ENCODE results near the gene RAG1.

DNA sequence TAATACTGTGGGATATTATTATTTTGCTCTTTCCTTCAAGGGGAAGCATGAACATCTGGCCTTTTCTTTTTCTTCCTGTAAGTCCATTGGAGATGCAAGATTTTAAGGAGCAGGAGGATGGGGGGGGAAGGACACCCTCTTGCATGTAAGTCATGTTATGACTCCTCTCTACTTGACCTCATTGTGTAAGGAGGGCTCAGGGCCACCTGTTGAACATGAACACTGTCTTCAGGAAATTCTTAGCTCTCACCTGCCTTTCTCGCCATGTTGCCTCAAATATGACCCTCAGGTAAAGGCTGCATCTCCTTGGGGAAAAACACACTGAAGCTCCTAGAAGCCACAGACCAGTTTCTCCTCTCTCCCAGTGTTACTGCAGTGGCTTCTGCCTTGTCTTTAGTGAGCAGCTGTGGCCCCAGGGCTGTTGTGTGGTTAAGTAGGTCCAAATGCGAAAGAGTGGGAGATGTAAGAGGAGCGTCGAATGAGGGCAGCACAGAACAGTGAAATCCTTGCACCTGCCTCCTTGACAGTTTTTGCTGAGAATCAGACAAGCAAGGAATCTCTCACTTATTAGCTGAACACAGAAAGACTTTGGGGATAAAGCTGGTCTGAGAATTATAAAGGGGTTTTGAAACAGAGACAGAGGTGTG lies 1.3 kb upstream of the RAG1 start:
- TF ChIP-seq POLR2A (IDR thresholded peaks at IDR 0.05), result no peak
- TF ChIP-seq, protein P1, sequence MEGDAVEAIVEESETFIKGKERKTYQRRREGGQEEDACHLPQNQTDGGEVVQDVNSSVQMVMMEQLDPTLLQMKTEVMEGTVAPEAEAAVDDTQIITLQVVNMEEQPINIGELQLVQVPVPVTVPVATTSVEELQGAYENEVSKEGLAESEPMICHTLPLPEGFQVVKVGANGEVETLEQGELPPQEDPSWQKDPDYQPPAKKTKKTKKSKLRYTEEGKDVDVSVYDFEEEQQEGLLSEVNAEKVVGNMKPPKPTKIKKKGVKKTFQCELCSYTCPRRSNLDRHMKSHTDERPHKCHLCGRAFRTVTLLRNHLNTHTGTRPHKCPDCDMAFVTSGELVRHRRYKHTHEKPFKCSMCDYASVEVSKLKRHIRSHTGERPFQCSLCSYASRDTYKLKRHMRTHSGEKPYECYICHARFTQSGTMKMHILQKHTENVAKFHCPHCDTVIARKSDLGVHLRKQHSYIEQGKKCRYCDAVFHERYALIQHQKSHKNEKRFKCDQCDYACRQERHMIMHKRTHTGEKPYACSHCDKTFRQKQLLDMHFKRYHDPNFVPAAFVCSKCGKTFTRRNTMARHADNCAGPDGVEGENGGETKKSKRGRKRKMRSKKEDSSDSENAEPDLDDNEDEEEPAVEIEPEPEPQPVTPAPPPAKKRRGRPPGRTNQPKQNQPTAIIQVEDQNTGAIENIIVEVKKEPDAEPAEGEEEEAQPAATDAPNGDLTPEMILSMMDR (IDR thresholded peaks at IDR 0.05), result no peak
